GM12892 (cell line): Measurements from ENCODE around the gene SUPT3H.

Experiments
- POLR2A ChIP-seq: IDR thresholded peaks from 2 replicates; pipeline ENCODE4 v1.6.1; 2011; ENCODE audit warnings: low read depth, low read length, control low read depth
- POLR2AphosphoS5 ChIP-seq: IDR thresholded peaks from 2 replicates; pipeline ENCODE4 v1.6.1; 2011; ENCODE audit warnings: low read depth, low read length, control low read depth
- TAF1 ChIP-seq: IDR thresholded peaks from 2 replicates; pipeline ENCODE4 v1.6.1; 2011; ENCODE audit warnings: low read depth, mild to moderate bottlenecking, control low read depth, low read length, borderline replicate concordance

DNA sequence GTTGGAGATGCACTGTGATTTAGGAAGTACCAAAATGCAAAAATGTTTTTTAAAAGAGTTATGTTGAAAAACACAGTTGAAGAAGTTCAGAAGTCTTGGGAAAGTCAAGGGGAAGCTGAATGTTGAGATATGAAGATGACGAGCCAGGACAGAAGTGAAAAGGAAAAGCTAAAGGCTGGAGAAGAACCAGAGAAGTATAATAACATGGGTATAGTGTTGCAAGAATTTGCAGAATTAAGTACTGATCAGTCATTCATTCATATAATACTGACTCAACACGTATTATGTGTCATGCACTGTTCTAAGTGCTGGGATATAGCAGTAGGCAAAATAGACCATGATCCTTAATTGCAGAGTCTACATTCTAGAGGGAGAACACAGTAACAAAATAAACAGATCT, 557.4 kb downstream of the SUPT3H start:
- no peak for TF ChIP-seq POLR2AphosphoS5
- no peak for TF ChIP-seq POLR2A
- no peak for TF ChIP-seq TAF1
